ENCODE data around the gene NUF2.
A peak's percentile ranks its signal among the peaks of the same experiment; 100 is the strongest.
"Not testable (repeated sequence)": the region's sequence is repeated elsewhere in the genome, so short reads cannot be mapped to it uniquely, and the experiment has no call there.

The NUF2 gene

DNA sequence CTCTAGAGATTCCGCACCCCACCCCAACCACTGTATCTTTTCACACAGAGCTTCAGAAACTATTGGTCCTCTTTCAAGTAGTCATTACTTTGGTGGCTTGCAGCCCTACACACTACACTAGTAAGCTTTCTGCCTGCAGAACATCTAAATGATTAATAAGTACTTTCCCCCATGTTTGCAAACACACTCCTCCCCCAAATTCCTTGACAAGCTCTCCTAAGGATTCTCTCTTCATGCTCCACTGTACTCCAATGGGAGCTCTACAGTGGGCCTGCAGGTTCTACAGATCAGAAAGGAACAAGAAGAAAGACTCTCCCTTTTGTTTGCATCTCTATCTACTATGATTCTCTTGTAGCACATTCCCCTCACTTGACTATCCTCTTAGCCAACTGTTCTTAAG is 16.3 kb upstream of the NUF2 start:
- H3K27ac Mint-ChIP-seq: no peak overlapping the region
- no peaks in the 10 kb centered on the region for H3K4me1 Mint-ChIP-seq
- CTCF ChIA-PET: interaction anchor here (1.4 kb wide), 1 partner anchor 10 kb away, joined by 5 read pairs; no protein-coding TSS in a partner anchor
- H3K9me3 Mint-ChIP-seq: no peaks in the 10 kb centered on the region
- no peaks in the 10 kb centered on the region for H3K27me3 Mint-ChIP-seq
- H3K4me3 Mint-ChIP-seq: no peak overlapping the region
- DNase-seq: no peak
- H3K36me3 Mint-ChIP-seq: peaks cover 18% of the 10 kb centered on the region

DNA sequence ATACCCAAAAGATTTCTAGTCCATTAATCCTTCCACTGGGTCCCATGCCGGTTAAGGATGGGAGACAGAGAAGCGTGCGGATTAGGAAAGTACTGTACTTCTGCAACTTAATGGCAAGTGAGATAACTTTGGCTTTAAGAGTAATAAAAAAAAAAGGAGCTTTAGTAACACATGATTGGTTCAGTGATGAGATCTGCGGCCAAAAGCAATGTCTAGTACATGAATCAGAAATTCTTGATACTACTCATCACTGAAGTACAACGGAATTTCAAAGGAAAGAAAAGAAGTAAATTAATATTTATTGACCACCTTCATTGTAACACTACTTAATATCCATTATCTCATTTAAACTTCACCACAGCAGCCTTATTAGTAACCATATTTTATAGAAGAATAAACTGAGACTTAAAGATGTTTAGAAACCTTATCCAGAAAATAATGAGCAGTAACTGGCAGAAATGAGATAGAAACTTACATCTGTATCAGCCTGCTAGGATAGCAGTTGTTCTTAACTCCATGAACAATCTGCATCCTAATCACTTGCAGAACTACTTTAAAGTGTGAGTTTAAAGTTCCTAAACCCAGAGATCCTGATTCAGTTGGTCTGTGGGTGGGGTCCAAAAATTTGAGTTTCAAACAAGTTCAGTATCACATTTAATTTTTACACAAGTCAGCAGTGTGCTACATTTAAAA is 14.1 kb upstream of the NUF2 start:
- no peaks in the 10 kb centered on the region for H3K9me3 Mint-ChIP-seq
- H3K4me3 Mint-ChIP-seq: no peak overlapping the region
- CTCF ChIA-PET: no interaction called here
- no peaks in the 10 kb centered on the region for H3K4me1 Mint-ChIP-seq
- no peak for DNase-seq
- no peaks in the 10 kb centered on the region for H3K27me3 Mint-ChIP-seq
- peaks cover 17% of the 10 kb centered on the region for H3K36me3 Mint-ChIP-seq
- H3K27ac Mint-ChIP-seq: no peak overlapping the region

DNA sequence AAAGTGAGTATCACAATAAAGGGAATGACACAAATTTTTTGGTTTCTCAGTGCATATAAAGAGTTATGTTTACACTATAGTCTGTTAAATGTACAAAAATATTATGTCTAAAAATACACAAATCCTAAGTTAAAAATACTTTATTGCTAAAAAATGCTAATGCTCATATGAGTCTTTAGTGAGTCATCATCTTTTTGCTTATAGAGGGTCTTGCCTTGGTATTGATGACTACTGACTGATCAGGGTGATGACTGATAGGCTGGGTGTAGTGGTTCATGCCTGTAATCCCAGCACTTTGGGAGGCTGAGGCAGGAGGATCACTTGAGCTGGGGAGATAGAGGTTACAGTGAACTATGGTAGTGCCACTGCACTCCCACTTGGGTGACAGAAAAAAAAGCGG is 12.9 kb upstream of the NUF2 start:
- peaks cover 16% of the 10 kb centered on the region for H3K36me3 Mint-ChIP-seq
- H3K4me3 Mint-ChIP-seq: no peak overlapping the region
- no peak for DNase-seq
- no peaks in the 10 kb centered on the region for H3K4me1 Mint-ChIP-seq
- no peaks in the 10 kb centered on the region for H3K9me3 Mint-ChIP-seq
- H3K27me3 Mint-ChIP-seq: no peaks in the 10 kb centered on the region
- H3K27ac Mint-ChIP-seq: no peak overlapping the region
- CTCF ChIA-PET: no interaction called here

DNA sequence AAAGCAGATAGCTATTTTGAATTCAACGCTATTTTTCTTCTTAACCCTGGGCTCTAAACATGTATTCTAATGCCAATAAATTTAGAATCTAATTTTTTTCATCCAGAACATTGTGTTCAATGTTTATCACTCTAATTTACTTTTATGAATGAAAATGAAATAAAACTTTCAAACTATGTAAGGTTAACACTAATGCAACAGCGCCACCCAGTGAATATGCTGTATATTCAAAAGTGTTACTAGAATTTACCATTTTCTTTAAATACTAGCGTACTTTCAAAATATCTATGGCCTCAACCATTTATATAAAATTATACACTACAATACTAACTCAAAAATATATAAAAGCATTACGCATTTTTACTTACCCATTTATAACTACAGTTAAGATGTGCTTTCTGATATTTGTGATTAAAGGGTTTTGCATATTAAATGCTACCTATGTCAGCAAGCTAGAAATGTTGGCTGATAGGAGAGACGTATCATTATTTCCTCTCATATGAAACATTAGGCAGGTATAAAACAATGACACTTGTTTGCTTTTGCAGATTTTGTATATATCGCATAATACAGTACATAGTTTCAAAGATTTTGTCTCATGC is 5.9 kb upstream of the NUF2 start:
- CTCF ChIA-PET: interaction anchor here (1.0 to 4.8 kb wide), 11 partner anchors 10 to 703 kb away, joined by 3 to 43 read pairs (median 6); partner anchors contain the start of gene RGS4
- no peaks in the 10 kb centered on the region for H3K9me3 Mint-ChIP-seq
- peaks cover 9% of the 10 kb centered on the region for H3K4me1 Mint-ChIP-seq
- H3K36me3 Mint-ChIP-seq: peaks cover 2% of the 10 kb centered on the region
- peak; percentile 65 for DNase-seq
- no peaks in the 10 kb centered on the region for H3K27me3 Mint-ChIP-seq
- H3K4me3 Mint-ChIP-seq: no peak overlapping the region
- no peak overlapping the region for H3K27ac Mint-ChIP-seq

DNA sequence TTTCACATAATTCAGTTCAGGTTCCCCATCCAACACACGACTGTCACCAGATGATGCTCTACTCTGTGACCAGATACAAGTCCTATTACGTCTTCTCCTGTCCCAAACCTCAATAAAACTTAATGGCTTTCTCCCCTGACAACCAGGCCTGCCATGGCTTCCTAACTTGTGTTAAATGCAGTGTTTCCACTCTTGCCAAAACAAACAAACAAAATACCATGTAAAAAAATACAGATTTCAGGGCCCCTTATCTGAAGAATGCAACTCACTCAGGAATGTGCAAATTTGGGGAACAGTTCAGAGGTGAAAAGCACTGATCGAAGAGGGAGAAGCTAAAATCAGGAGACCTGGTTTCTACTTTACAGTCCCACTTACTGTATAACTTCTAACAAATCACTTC is 863 bp upstream of the NUF2 start:
- Mint-ChIP-seq H3K27ac (peak overlapping the region; percentile 98), H3K27me3 (no peaks in the 10 kb centered on the region), H3K4me3 (peak overlapping the region; percentile 87), H3K9me3 (no peaks in the 10 kb centered on the region), H3K36me3 (peaks cover 7% of the 10 kb centered on the region), H3K4me1 (peaks cover 45% of the 10 kb centered on the region)
- CTCF ChIA-PET: interaction anchor here (1.7 kb wide), 2 partner anchors 38 to 467 kb away, joined by 5 to 6 read pairs; no protein-coding TSS in a partner anchor
- DNase-seq: no peak

DNA sequence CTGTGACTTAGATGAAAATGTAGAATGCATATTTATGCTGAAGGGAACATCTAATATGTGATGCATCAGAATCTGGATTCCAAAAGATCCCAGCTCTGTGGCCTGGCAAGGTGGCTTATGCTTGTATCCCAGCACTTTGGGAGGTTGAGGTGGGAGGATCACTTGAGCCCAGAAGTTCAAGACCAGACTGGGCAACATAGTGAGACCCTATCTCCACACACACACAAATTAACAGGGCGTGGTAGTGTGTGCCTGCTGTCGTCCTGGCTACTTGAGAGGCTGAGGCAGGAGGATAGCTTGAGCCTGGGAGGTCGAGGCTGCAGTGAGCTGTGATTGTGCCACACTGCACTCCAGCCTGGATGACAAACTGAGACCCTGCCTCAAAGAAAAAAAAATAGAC is 1.6 kb downstream of the NUF2 start:
- peaks cover 21% of the 10 kb centered on the region for H3K36me3 Mint-ChIP-seq
- H3K27me3 Mint-ChIP-seq, CTCF ChIA-PET, DNase-seq, H3K9me3 Mint-ChIP-seq: not testable (repeated sequence)
- H3K4me1 Mint-ChIP-seq: peaks cover 47% of the 10 kb centered on the region
- H3K27ac Mint-ChIP-seq: peak overlapping the region; percentile 98
- H3K4me3 Mint-ChIP-seq: peak overlapping the region; percentile 87

DNA sequence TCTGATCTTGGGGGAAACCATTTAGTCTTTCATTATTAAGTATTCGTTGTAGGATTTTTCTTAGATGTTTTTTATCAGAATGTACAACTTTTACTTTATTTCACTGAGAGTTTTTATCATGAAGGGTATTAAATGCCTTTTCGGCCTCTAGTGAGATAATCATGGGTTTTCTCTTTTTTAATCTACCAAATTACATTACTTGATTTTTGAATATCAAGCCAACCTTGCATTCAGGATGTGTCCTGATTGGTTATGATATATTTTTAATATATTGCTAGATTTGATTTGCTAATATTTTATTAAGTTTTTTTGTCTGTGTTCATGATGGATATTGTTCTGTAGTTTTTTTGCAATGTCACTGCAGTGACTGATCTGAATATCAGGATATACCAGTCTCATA is 9.4 kb downstream of the NUF2 start:
- no peaks in the 10 kb centered on the region for H3K27me3 Mint-ChIP-seq
- peaks cover 8% of the 10 kb centered on the region for H3K4me1 Mint-ChIP-seq
- DNase-seq: no peak
- CTCF ChIA-PET: no interaction called here
- H3K27ac Mint-ChIP-seq: no peak overlapping the region
- peaks cover 10% of the 10 kb centered on the region for H3K9me3 Mint-ChIP-seq
- peaks cover 73% of the 10 kb centered on the region for H3K36me3 Mint-ChIP-seq
- H3K4me3 Mint-ChIP-seq: no peak overlapping the region

DNA sequence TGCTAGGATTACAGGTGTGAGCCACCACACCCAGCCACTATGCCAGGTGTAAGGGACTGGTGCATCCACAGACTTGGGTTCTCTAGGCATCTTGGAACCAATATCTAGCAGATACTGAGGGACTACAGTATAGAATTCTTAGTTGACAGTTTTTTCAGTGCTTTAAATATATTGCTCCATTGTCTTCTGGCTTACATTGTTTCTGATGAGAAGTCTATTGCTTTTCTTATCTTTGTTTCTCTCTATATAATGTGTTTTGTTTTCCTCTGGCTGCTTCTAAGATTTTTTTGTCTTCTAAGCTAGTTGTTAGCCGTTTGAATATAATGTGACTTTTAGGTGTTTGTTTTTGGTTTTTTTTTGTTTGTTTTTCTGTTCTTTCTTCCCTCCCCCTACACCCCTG is 13.5 kb downstream of the NUF2 start:
- no peak overlapping the region for H3K27ac Mint-ChIP-seq
- H3K9me3 Mint-ChIP-seq: peaks cover 6% of the 10 kb centered on the region
- CTCF ChIA-PET: interaction anchor here (1.6 kb wide), 1 partner anchor 24 kb away, joined by 6 read pairs; no protein-coding TSS in a partner anchor
- H3K4me1 Mint-ChIP-seq: peaks cover 2% of the 10 kb centered on the region
- H3K4me3 Mint-ChIP-seq: no peak overlapping the region
- DNase-seq: no peak
- no peaks in the 10 kb centered on the region for H3K27me3 Mint-ChIP-seq
- H3K36me3 Mint-ChIP-seq: peaks cover 71% of the 10 kb centered on the region

DNA sequence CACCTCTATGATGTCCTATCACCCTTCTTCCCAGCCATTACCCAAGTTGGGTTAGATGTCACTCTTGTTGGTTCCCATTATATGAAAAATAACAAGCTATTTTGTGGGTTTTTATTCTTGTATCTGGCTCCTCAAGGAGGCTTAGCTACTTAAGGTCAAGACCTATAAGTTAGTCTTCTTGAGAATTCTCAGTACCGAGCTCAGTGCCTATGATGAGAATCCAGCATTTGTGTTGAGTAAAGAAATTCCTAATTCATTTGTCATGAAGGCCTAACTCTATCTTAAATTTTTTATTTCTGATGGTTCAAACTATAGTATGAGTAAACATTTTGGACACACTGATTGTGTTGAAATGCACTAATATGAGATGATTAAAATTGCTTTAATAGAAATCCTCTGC is 15.9 kb downstream of the NUF2 start:
- Mint-ChIP-seq H3K36me3 (peaks cover 55% of the 10 kb centered on the region), H3K4me1 (no peaks in the 10 kb centered on the region), H3K4me3 (no peak overlapping the region), H3K27ac (no peak overlapping the region), H3K27me3 (no peaks in the 10 kb centered on the region), H3K9me3 (no peaks in the 10 kb centered on the region)
- no peak for DNase-seq
- CTCF ChIA-PET: no interaction called here

DNA sequence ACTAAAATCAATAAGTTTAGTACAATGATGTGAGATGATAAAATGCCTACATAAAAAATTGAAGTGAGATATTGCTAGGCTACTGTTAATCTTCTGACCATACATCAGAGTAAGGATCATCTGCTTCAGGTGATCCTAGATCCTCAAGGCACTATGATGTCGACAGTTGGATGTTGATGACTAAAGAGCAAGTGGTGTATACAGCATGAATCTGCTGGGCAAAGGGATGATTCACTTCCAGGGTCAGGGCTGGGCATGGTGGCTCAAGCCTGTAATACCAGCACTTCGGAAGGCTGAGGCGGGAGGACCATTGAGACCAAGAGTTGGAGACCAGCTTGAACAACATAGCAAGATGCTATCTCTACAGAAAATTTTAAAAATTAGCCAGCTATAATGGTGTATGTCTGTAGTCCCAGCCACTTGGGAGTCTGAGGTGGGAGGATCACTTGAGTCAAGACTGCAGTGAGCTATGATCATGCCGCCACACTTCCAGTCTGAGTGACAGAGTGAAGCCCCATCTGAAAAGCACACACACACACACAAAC is 24.6 kb downstream of the NUF2 start:
- no peaks in the 10 kb centered on the region for H3K4me1 Mint-ChIP-seq
- no peak overlapping the region for H3K4me3 Mint-ChIP-seq
- peak overlapping the region; percentile 56 for H3K27ac Mint-ChIP-seq
- no peak for DNase-seq
- no peaks in the 10 kb centered on the region for H3K9me3 Mint-ChIP-seq
- H3K27me3 Mint-ChIP-seq: no peaks in the 10 kb centered on the region
- peaks cover 46% of the 10 kb centered on the region for H3K36me3 Mint-ChIP-seq
- CTCF ChIA-PET: no interaction called here

DNA sequence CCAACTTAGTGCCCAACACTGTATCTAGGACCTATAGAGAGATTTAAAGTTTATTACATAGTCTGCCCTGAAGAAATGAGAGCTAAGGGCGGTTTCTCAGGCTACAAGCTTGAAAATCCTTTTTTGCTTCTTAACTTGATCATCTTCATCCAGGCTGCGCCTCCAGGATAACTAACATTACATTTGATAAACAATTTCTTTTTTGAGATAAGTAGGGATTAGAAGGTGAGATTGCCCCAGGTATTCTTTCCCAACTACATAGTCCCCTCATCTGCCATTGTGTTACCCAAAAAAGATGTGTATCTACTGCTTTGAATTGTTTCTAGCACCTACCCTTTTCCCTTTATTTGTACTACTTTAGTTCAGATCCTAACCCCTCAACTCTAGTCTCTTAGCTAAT is 25.4 kb downstream of the NUF2 start:
- no peaks in the 10 kb centered on the region for H3K27me3 Mint-ChIP-seq
- no peak overlapping the region for H3K4me3 Mint-ChIP-seq
- no peak overlapping the region for H3K27ac Mint-ChIP-seq
- no peaks in the 10 kb centered on the region for H3K9me3 Mint-ChIP-seq
- H3K4me1 Mint-ChIP-seq: no peaks in the 10 kb centered on the region
- H3K36me3 Mint-ChIP-seq: peaks cover 50% of the 10 kb centered on the region
- DNase-seq: no peak
- CTCF ChIA-PET: no interaction called here

DNA sequence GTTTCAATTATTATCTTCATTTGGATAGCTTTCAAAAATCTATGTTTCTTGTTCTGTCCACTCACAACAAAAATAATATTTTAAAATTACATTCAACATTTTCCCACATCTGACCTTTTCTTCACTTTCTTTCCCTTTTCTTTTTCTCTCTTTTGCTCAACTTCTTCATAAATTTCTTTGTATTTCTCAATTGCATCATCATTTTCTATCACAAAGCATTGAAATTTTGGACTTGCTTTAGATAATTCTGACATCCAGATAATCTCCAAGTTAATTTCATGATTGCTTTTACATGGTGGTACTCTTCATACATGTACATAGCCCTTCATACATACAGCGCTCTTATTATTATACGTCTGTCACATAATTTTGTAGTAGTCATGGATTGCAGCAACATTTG is 30.2 kb downstream of the NUF2 start:
- H3K27ac Mint-ChIP-seq: no peak overlapping the region
- DNase-seq: no peak
- no peaks in the 10 kb centered on the region for H3K4me1 Mint-ChIP-seq
- no peak overlapping the region for H3K4me3 Mint-ChIP-seq
- no peaks in the 10 kb centered on the region for H3K27me3 Mint-ChIP-seq
- peaks cover 38% of the 10 kb centered on the region for H3K36me3 Mint-ChIP-seq
- H3K9me3 Mint-ChIP-seq: no peaks in the 10 kb centered on the region
- CTCF ChIA-PET: no interaction called here

DNA sequence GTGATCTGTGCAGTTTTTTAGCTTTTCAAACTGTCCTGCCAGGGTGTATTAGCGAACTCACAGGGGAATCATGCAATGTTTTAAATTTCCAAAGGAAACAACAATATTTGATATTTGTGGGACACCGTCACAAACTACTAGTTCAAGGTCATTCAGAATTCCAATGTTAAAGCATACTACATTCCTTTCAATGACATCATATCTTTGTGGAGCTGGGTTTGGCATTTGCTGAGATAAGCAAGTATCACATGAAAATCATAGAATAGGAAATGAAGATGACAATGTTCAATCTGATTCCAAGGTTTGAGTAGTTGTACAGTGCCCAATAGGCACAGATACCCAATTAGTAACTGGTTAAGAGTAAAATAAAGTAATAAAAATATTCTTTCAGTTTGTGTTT is 35.6 kb downstream of the NUF2 start:
- no peaks in the 10 kb centered on the region for H3K27me3 Mint-ChIP-seq
- no peaks in the 10 kb centered on the region for H3K9me3 Mint-ChIP-seq
- no peak for DNase-seq
- peaks cover 6% of the 10 kb centered on the region for H3K4me1 Mint-ChIP-seq
- peaks cover 7% of the 10 kb centered on the region for H3K36me3 Mint-ChIP-seq
- H3K27ac Mint-ChIP-seq: no peak overlapping the region
- H3K4me3 Mint-ChIP-seq: no peak overlapping the region
- CTCF ChIA-PET: interaction anchor here (0.5 to 1.0 kb wide), 2 partner anchors 20 to 1255 kb away, joined by 3 read pairs; no protein-coding TSS in a partner anchor

DNA sequence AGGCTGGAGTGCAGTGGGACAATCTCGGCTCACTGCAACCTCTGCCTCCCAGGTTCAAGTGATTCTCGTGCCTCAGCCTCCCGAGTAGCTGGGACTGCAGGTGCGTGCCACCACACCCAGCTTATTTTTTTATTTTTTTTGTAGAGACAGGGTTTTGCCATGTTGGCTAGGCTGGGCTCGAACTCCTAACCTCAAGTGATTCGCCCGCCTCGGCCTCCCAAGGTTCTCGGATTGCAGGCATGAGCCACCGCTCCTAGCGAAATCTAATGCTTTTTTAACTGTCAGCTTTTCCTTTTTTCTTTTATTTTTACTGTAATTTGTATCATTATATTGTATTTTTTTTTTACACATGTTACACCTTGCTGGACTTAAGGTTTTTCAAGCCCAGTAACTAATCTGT is 36.4 kb downstream of the NUF2 start:
- not testable (repeated sequence) for H3K9me3 Mint-ChIP-seq, H3K36me3 Mint-ChIP-seq, H3K27me3 Mint-ChIP-seq, DNase-seq, H3K27ac Mint-ChIP-seq, H3K4me1 Mint-ChIP-seq, H3K4me3 Mint-ChIP-seq
- CTCF ChIA-PET: interaction anchor here (1.0 to 1.6 kb wide), 3 partner anchors 21 to 1715 kb away, joined by 3 to 6 read pairs (median 4); no protein-coding TSS in a partner anchor

Data from activated naive CD4-positive, alpha-beta T cell treated with anti-CD3 and anti-CD28 coated beads, Interleukin-2, amount 10 ng/mL, durations not matched to agents 7 days and 5 days (primary cell).